Nephron (organoid): ENCODE data around the gene C11orf52.
"Not testable (repeated sequence)": the region's sequence is repeated elsewhere in the genome, so short reads cannot be mapped to it uniquely, and the experiment has no call there.

Experiments
- H3K27ac Mint-ChIP-seq, 3 experiments: 2 replicates each; pipeline ENCODE4 v1.8.0; 2020; ENCODE audit warnings: mixed read lengths in 3 of 3, mild to moderate bottlenecking in 2 of 3, moderate library complexity in 1 of 3
- H3K27me3 Mint-ChIP-seq: 2 replicates; pipeline ENCODE4 v1.8.0; 2021; ENCODE audit warnings: low read depth, mild to moderate bottlenecking, moderate library complexity, mixed read lengths
- H3K36me3 Mint-ChIP-seq: 2 replicates; pipeline ENCODE4 v1.8.0; 2020; ENCODE audit warnings: low read depth, mixed read lengths
- H3K4me1 Mint-ChIP-seq: 2 replicates; pipeline ENCODE4 v1.8.0; 2020; ENCODE audit warnings: mixed read lengths
- H3K4me3 Mint-ChIP-seq, 3 experiments: 2 replicates each; pipeline ENCODE4 v1.8.0; 2020; ENCODE audit warnings: mild to moderate bottlenecking in 3 of 3, mixed read lengths in 3 of 3, moderate library complexity in 2 of 3
- H3K9me3 Mint-ChIP-seq: 2 replicates; pipeline ENCODE4 v1.8.0; 2020; ENCODE audit warnings: mixed read lengths
- CTCF ChIP-seq, 3 experiments: fragments of 200-600 bp; sonication (generic); IDR thresholded peaks; one replicate each; pipeline ENCODE4 v1.5.0; 2021; ENCODE audit warnings: antibody characterized with exemption in 3 of 3; ENCODE audit not compliant: unreplicated experiment in 3 of 3

C11orf52 gene

GRCh38 chr11:111923351-111923788, 4.7 kb downstream of the C11orf52 start:
- no peaks in the 10 kb centered on the region for H3K27me3 Mint-ChIP-seq
- H3K4me1 Mint-ChIP-seq, result peaks cover 58% of the 10 kb centered on the region
- H3K4me3 Mint-ChIP-seq, result peak overlapping the region; percentile 51 to 64 (median 52)
- no peaks in the 10 kb centered on the region for H3K9me3 Mint-ChIP-seq
- no peaks in the 10 kb centered on the region for H3K36me3 Mint-ChIP-seq
- H3K27ac Mint-ChIP-seq, result peak overlapping the region; percentile 96 to 99 (median 97)
- TF ChIP-seq CTCF (IDR thresholded peaks at IDR 0.05; ENCODE audit: unreplicated experiment in 3 of 3), result no peak

- H3K36me3 Mint-ChIP-seq, result no peaks in the 10 kb centered on the region
- H3K4me1 Mint-ChIP-seq, result peaks cover 52% of the 10 kb centered on the region
- TF ChIP-seq CTCF (IDR thresholded peaks at IDR 0.05; ENCODE audit: unreplicated experiment in 3 of 3), result no peak
- no peaks in the 10 kb centered on the region for H3K9me3 Mint-ChIP-seq
- H3K27me3 Mint-ChIP-seq, result no peaks in the 10 kb centered on the region
- H3K4me3 Mint-ChIP-seq, result peak overlapping the region; percentile 22 to 41 (median 36)
- peak overlapping the region; percentile 96 to 99 (median 97) for H3K27ac Mint-ChIP-seq
Observed at GRCh38 chr11:111923951-111924350, 5.2 kb downstream of the C11orf52 start.

- Mint-ChIP-seq H3K27ac (peak overlapping the region; percentile 93 to 99 (median 97)), H3K9me3 (no peaks in the 10 kb centered on the region), H3K4me1 (peaks cover 52% of the 10 kb centered on the region), H3K36me3 (no peaks in the 10 kb centered on the region), H3K27me3 (no peaks in the 10 kb centered on the region), H3K4me3 (peak overlapping the region; percentile 55 to 87 (median 70))
- TF ChIP-seq CTCF (IDR thresholded peaks at IDR 0.05; ENCODE audit: unreplicated experiment in 3 of 3), result no peak
Observed at GRCh38 chr11:111925953-111926352, 7.2 kb downstream of the C11orf52 start.

- Mint-ChIP-seq H3K4me3 (peak overlapping the region; percentile 83 to 88 (median 87)), H3K27me3 (no peaks in the 10 kb centered on the region), H3K9me3 (no peaks in the 10 kb centered on the region), H3K4me1 (peaks cover 50% of the 10 kb centered on the region), H3K36me3 (no peaks in the 10 kb centered on the region), H3K27ac (peak overlapping the region; percentile 93 to 99 (median 97))
- TF ChIP-seq CTCF (IDR thresholded peaks at IDR 0.05; ENCODE audit: unreplicated experiment in 3 of 3), result no peak
Observed at GRCh38 chr11:111926505-111927391, 8.0 kb downstream of the C11orf52 start.

GRCh38 chr11:111930472-111930871, 11.8 kb downstream of the C11orf52 start:
- Mint-ChIP-seq H3K9me3 (no peaks in the 10 kb centered on the region), H3K4me1 (peaks cover 34% of the 10 kb centered on the region), H3K4me3 (no peak overlapping the region), H3K36me3 (no peaks in the 10 kb centered on the region), H3K27me3 (no peaks in the 10 kb centered on the region), H3K27ac (no peak overlapping the region)
- TF ChIP-seq CTCF (IDR thresholded peaks at IDR 0.05; ENCODE audit: unreplicated experiment in 3 of 3), result no peak

GRCh38 chr11:111932611-111932950, 13.9 kb downstream of the C11orf52 start:
- H3K27ac Mint-ChIP-seq, result peak overlapping the region in 1 of 3 experiments; percentile 1
- H3K27me3 Mint-ChIP-seq, result no peaks in the 10 kb centered on the region
- H3K36me3 Mint-ChIP-seq, result no peaks in the 10 kb centered on the region
- TF ChIP-seq CTCF (IDR thresholded peaks at IDR 0.05; ENCODE audit: unreplicated experiment in 3 of 3), result no peak
- H3K4me1 Mint-ChIP-seq, result peaks cover 29% of the 10 kb centered on the region
- no peak overlapping the region for H3K4me3 Mint-ChIP-seq
- H3K9me3 Mint-ChIP-seq, result no peaks in the 10 kb centered on the region

- H3K36me3 Mint-ChIP-seq, H3K27ac Mint-ChIP-seq, H3K27me3 Mint-ChIP-seq, H3K4me3 Mint-ChIP-seq, H3K9me3 Mint-ChIP-seq: not testable (repeated sequence)
- H3K4me1 Mint-ChIP-seq, result peaks cover 35% of the 10 kb centered on the region
Observed at GRCh38 chr11:111933176-111933575, 14.5 kb downstream of the C11orf52 start.
